ENCODE data around the gene SERINC5.

The SERINC5 gene

GRCh38 chr5:80109646-80110478 is 146.0 kb downstream of the SERINC5 start:
- POLR2A ChIA-PET = no interaction called here
- CTCF ChIA-PET = interaction anchor here (0.9 to 1.7 kb wide), 4 partner anchors 19 to 198 kb away, joined by 3 to 8 read pairs (median 3); no protein-coding TSS in a partner anchor
- no peak for DNase-seq (ENCODE audit: low read depth, low spot score)
- no peak overlapping the region for H3K4me3 ChIP-seq (ENCODE audit: low read depth, low read length)
- TF ChIP-seq CTCF (IDR thresholded peaks at IDR 0.05; ENCODE audit: insufficient read depth, low read length, missing control alignments) = no peak

- ChIA-PET POLR2A (no interaction called here), CTCF (interaction anchor here (1.4 to 2.3 kb wide), 3 partner anchors 16 to 23 kb away, joined by 3 to 7 read pairs (median 6); no protein-coding TSS in a partner anchor)
- DNase-seq (ENCODE audit: low read depth, low spot score) = no peak
Observed at GRCh38 chr5:80106916-80107315, 148.9 kb downstream of the SERINC5 start.

GRCh38 chr5:80105698-80106439 is 150.0 kb downstream of the SERINC5 start:
- CTCF ChIA-PET = interaction anchor here (1.0 to 2.3 kb wide), 5 partner anchors 14 to 23 kb away, joined by 3 to 7 read pairs (median 3); no protein-coding TSS in a partner anchor
- no peak for TF ChIP-seq CTCF (IDR thresholded peaks at IDR 0.05; ENCODE audit: insufficient read depth, low read length, missing control alignments)
- POLR2A ChIA-PET = no interaction called here
- DNase-seq (ENCODE audit: low read depth, low spot score) = no peak
- H3K4me3 ChIP-seq (ENCODE audit: low read depth, low read length) = no peak overlapping the region

More at GRCh38 chr5:80106916-80107315, 148.9 kb downstream of the SERINC5 start:
- no peak overlapping the region for H3K4me3 ChIP-seq (ENCODE audit: low read depth, low read length)
- no peak for TF ChIP-seq CTCF (IDR thresholded peaks at IDR 0.05; ENCODE audit: insufficient read depth, low read length, missing control alignments)

- H3K4me3 ChIP-seq (ENCODE audit: low read depth, low read length) = no peak overlapping the region
- no peak for TF ChIP-seq CTCF (IDR thresholded peaks at IDR 0.05; ENCODE audit: insufficient read depth, low read length, missing control alignments)
- DNase-seq (ENCODE audit: low read depth, low spot score) = no peak
- ChIA-PET POLR2A (no interaction called here), CTCF (interaction anchor here (0.6 to 1.5 kb wide), 2 partner anchors 10 to 20 kb away, joined by 3 to 4 read pairs; no protein-coding TSS in a partner anchor)
Observed at GRCh38 chr5:80103371-80103770, 152.5 kb downstream of the SERINC5 start.

- DNase-seq (ENCODE audit: low read depth, low spot score) = no peak
- H3K4me3 ChIP-seq (ENCODE audit: low read depth, low read length) = no peak overlapping the region
- POLR2A ChIA-PET = no interaction called here
- no peak for TF ChIP-seq CTCF (IDR thresholded peaks at IDR 0.05; ENCODE audit: insufficient read depth, low read length, missing control alignments)
- CTCF ChIA-PET = interaction anchor here (0.7 to 1.4 kb wide), 2 partner anchors 10 to 205 kb away, joined by 3 to 4 read pairs; no protein-coding TSS in a partner anchor
Observed at GRCh38 chr5:80101993-80102392, 153.9 kb downstream of the SERINC5 start.

GRCh38 chr5:80097451-80097850 is 158.4 kb downstream of the SERINC5 start:
- ChIA-PET POLR2A (no interaction called here), CTCF (interaction anchor here (1.1 to 2.0 kb wide), 4 partner anchors 15 to 210 kb away, joined by 3 to 12 read pairs (median 4); no protein-coding TSS in a partner anchor)
- no peak for TF ChIP-seq CTCF (IDR thresholded peaks at IDR 0.05; ENCODE audit: insufficient read depth, low read length, missing control alignments)
- H3K4me3 ChIP-seq (ENCODE audit: low read depth, low read length) = no peak overlapping the region
- no peak for DNase-seq (ENCODE audit: low read depth, low spot score)
